ENCODE data around the gene ZMYND8.

ZMYND8 gene

GRCh38 chr20:47356526-47357295, at the start of gene ZMYND8:
Gene ZMYND8, minus strand, starts transcription at chr20:47356699. Its CDS starts 29 bp downstream, at chr20:47356670.
- peaks cover 49% of the 10 kb centered on the region for H3K79me2 ChIP-seq (ENCODE audit: low read length)
- peak; percentile 94 for DNase-seq
- peak within 1 kb of the TSS; percentile 97 for H3K27ac ChIP-seq (ENCODE audit: low read length)
- H3F3A ChIP-seq (ENCODE audit: insufficient read depth, low read length), result peaks cover 34% of the 10 kb centered on the region
- no peaks in the 10 kb centered on the region for H4K20me1 ChIP-seq (ENCODE audit: insufficient read depth, low read length)
- H2AFZ ChIP-seq (ENCODE audit: low read length), result peak within 1 kb of the TSS; percentile 90
- H3K4me1 ChIP-seq (ENCODE audit: low read length), result peaks cover 12% of the 10 kb centered on the region
- no peaks in the 10 kb centered on the region for H3K36me3 ChIP-seq (replicated peaks; ENCODE audit: insufficient read depth, low read length)
- peak within 1 kb of the TSS; percentile 83 for H3K4me2 ChIP-seq (ENCODE audit: low read depth, low read length)
- H3K9me2 ChIP-seq (replicated peaks; ENCODE audit: insufficient read depth, low read length), result no peaks in the 10 kb centered on the region
- no peaks in the 10 kb centered on the region for H3K9me3 ChIP-seq (replicated peaks; ENCODE audit: insufficient read depth, low read length)
- TF ChIP-seq CTCF (IDR thresholded peaks at IDR 0.05; ENCODE audit: low read length) (no peak), EZH2phosphoT487 (IDR thresholded peaks at IDR 0.05; ENCODE audit: low read length) (no peak), EZH2 (optimal IDR thresholded peaks at IDR 0.05; ENCODE audit: low read depth, low read length) (no peak)
- no peaks in the 10 kb centered on the region for H3K27me3 ChIP-seq (replicated peaks; ENCODE audit: insufficient read depth, low read length)
- H3K4me3 ChIP-seq (ENCODE audit: low read length), result peak within 1 kb of the TSS; percentile 64
- H3K9ac ChIP-seq (ENCODE audit: low read length), result peak within 1 kb of the TSS; percentile 91

GRCh38 chr20:47405775-47406325, 49.4 kb upstream of the ZMYND8 start:
- no peaks in the 10 kb centered on the region for H4K20me1 ChIP-seq (ENCODE audit: insufficient read depth, low read length)
- H3K4me2 ChIP-seq (ENCODE audit: low read depth, low read length), result no peak overlapping the region

GRCh38 chr20:47400685-47401084, 44.2 kb upstream of the ZMYND8 start:
- Histone ChIP-seq H3K9ac (ENCODE audit: low read length) (no peak overlapping the region), H3K27ac (ENCODE audit: low read length) (no peak overlapping the region), H3K9me3 (replicated peaks; ENCODE audit: insufficient read depth, low read length) (no peaks in the 10 kb centered on the region), H3F3A (ENCODE audit: insufficient read depth, low read length) (no peaks in the 10 kb centered on the region), H3K27me3 (replicated peaks; ENCODE audit: insufficient read depth, low read length) (no peaks in the 10 kb centered on the region), H3K9me2 (replicated peaks; ENCODE audit: insufficient read depth, low read length) (no peaks in the 10 kb centered on the region), H3K79me2 (ENCODE audit: low read length) (no peaks in the 10 kb centered on the region), H3K4me3 (ENCODE audit: low read length) (no peak overlapping the region), H3K36me3 (replicated peaks; ENCODE audit: insufficient read depth, low read length) (no peaks in the 10 kb centered on the region), H3K4me1 (ENCODE audit: low read length) (no peaks in the 10 kb centered on the region), H4K20me1 (ENCODE audit: insufficient read depth, low read length) (no peaks in the 10 kb centered on the region), H3K4me2 (ENCODE audit: low read depth, low read length) (no peak overlapping the region), H2AFZ (ENCODE audit: low read length) (no peak overlapping the region)
- TF ChIP-seq EZH2 (optimal IDR thresholded peaks at IDR 0.05; ENCODE audit: low read depth, low read length), result no peak
- TF ChIP-seq CTCF (IDR thresholded peaks at IDR 0.05; ENCODE audit: low read length), result no peak
- TF ChIP-seq EZH2phosphoT487 (IDR thresholded peaks at IDR 0.05; ENCODE audit: low read length), result no peak
- no peak for DNase-seq

More at GRCh38 chr20:47405775-47406325, 49.4 kb upstream of the ZMYND8 start:
- no peaks in the 10 kb centered on the region for H3K79me2 ChIP-seq (ENCODE audit: low read length)
- TF ChIP-seq EZH2phosphoT487 (IDR thresholded peaks at IDR 0.05; ENCODE audit: low read length) (no peak), CTCF (IDR thresholded peaks at IDR 0.05; ENCODE audit: low read length) (no peak), EZH2 (optimal IDR thresholded peaks at IDR 0.05; ENCODE audit: low read depth, low read length) (no peak)
- no peaks in the 10 kb centered on the region for H3K27me3 ChIP-seq (replicated peaks; ENCODE audit: insufficient read depth, low read length)
- DNase-seq, result no peak
- H3K4me3 ChIP-seq (ENCODE audit: low read length), result no peak overlapping the region
- H3K9me3 ChIP-seq (replicated peaks; ENCODE audit: insufficient read depth, low read length), result no peaks in the 10 kb centered on the region
- no peaks in the 10 kb centered on the region for H3F3A ChIP-seq (ENCODE audit: insufficient read depth, low read length)
- peaks cover 7% of the 10 kb centered on the region for H3K4me1 ChIP-seq (ENCODE audit: low read length)
- no peaks in the 10 kb centered on the region for H3K36me3 ChIP-seq (replicated peaks; ENCODE audit: insufficient read depth, low read length)
- H3K27ac ChIP-seq (ENCODE audit: low read length), result no peak overlapping the region
- H3K9ac ChIP-seq (ENCODE audit: low read length), result no peak overlapping the region
- no peaks in the 10 kb centered on the region for H3K9me2 ChIP-seq (replicated peaks; ENCODE audit: insufficient read depth, low read length)
- no peak overlapping the region for H2AFZ ChIP-seq (ENCODE audit: low read length)
